Spleen (tissue), 7 donors: ENCODE results near the gene MBL2.

ENCODE experiments used
- POLR2A ChIP-seq, 3 donors: fragments of 450-650 bp; IDR thresholded peaks; one replicate each; pipeline ENCODE4 v1.5.1; 2017; ENCODE audit warnings: antibody characterized with exemption in 3 of 3, mild to moderate bottlenecking in 1 of 3
- POLR2AphosphoS5 ChIP-seq, 3 donors: sonication (generic); formaldehyde crosslinking; IDR thresholded peaks; one replicate each; pipeline ENCODE4 v1.5.1; 2017; ENCODE audit warnings: antibody characterized with exemption in 3 of 3
- TF ChIP-seq, protein P1 (sequence below), 11 experiments: fragments of 200-600 bp in 7 of 11; fragments of 450-650 bp in 4 of 11; sonication (generic) in 4 of 11; IDR thresholded peaks in 8 of 11; conservative IDR thresholded peaks in 3 of 11; 1 replicate in 7 of 11; 2 replicates in 4 of 11; pipeline versions ENCODE4 v1.4.0 to v1.8.0; 2016 to 2021; ENCODE audit warnings: antibody characterized with exemption in 11 of 11, inconsistent platforms in 4 of 11, mild to moderate bottlenecking in 1 of 11
- donor health status: DM: no; HTN: no; CAD: no; lungs with moderate emphysema.
- donor health status: DM: no; HTN: no; CAD: no.
- donor health status: DM: no; HTN: no; CAD: no.

DNA sequence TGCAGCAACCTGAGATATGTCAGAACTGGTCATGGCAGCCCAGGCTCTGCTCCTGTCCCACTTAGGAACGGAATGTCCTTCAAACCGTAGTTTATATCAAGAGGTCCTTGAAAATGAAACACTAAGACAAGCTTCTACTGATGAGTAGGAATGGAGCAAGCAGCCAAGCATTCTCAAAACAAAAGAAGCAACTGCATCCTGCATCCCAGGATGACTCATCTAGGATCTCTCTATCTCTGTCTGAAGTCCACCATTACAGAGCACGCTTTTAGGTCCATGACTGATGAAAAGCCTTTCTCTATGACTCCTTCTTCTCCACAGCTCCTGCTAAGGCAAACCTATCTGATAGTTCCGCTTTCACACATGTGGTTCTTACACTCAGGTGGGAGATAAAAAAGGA is 16.3 kb downstream of the MBL2 start:
- TF ChIP-seq, protein P1, sequence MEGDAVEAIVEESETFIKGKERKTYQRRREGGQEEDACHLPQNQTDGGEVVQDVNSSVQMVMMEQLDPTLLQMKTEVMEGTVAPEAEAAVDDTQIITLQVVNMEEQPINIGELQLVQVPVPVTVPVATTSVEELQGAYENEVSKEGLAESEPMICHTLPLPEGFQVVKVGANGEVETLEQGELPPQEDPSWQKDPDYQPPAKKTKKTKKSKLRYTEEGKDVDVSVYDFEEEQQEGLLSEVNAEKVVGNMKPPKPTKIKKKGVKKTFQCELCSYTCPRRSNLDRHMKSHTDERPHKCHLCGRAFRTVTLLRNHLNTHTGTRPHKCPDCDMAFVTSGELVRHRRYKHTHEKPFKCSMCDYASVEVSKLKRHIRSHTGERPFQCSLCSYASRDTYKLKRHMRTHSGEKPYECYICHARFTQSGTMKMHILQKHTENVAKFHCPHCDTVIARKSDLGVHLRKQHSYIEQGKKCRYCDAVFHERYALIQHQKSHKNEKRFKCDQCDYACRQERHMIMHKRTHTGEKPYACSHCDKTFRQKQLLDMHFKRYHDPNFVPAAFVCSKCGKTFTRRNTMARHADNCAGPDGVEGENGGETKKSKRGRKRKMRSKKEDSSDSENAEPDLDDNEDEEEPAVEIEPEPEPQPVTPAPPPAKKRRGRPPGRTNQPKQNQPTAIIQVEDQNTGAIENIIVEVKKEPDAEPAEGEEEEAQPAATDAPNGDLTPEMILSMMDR (IDR thresholded peaks at IDR 0.05 in 8 of 11, conservative IDR thresholded peaks at IDR 0.05 in 3 of 11), result no peak
- TF ChIP-seq POLR2A (IDR thresholded peaks at IDR 0.05), result no peak
- no peak for TF ChIP-seq POLR2AphosphoS5 (IDR thresholded peaks at IDR 0.05)
